GM12874 (cell line): ENCODE results near the gene RANBP1.

Source experiments
- CTCF ChIP-seq: IDR thresholded peaks from 2 replicates; pipeline ENCODE4 v1.5.1; 2011; ENCODE audit warnings: low read depth, mild to moderate bottlenecking, control low read depth, low read length, moderate library complexity; ENCODE audit not compliant: insufficient read depth

RANBP1 gene

GRCh38 chr22:20153945-20154344, 38.0 kb downstream of the RANBP1 start:
- TF ChIP-seq CTCF, result no peak

GRCh38 chr22:20154602-20155187, 38.8 kb downstream of the RANBP1 start:
- TF ChIP-seq CTCF, result no peak

GRCh38 chr22:20155330-20156041, 39.6 kb downstream of the RANBP1 start:
- TF ChIP-seq CTCF, result no peak

GRCh38 chr22:20156042-20156389, 40.1 kb downstream of the RANBP1 start:
- no peak for TF ChIP-seq CTCF

GRCh38 chr22:20156611-20157429, 40.9 kb downstream of the RANBP1 start:
- TF ChIP-seq CTCF, result peak; percentile 97

GRCh38 chr22:20157430-20158183, 41.7 kb downstream of the RANBP1 start:
- no peak for TF ChIP-seq CTCF

GRCh38 chr22:20158391-20159036, 42.6 kb downstream of the RANBP1 start:
- TF ChIP-seq CTCF, result no peak
